ENCODE data around the gene TC2N.

DNA sequence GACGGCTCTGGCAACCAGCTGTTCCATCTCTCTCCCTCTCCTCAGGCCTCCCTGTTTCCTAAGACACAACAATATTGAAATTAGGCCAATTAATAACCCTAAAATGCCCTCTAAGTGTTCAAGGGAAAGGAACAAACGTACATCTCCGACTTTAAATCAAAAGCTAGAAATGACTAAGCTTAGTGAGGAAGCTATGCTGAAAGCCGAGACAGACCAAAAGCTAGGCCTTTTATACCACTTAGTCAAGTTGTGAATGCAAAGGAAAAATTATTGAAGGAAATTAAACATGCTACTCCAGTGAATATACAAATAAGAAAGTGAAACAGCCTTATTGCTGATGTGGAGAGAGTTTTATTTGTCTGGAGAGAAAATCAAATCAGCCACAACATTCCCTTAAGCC is 73.6 kb downstream of the TC2N start:
- TF ChIP-seq, protein P1, sequence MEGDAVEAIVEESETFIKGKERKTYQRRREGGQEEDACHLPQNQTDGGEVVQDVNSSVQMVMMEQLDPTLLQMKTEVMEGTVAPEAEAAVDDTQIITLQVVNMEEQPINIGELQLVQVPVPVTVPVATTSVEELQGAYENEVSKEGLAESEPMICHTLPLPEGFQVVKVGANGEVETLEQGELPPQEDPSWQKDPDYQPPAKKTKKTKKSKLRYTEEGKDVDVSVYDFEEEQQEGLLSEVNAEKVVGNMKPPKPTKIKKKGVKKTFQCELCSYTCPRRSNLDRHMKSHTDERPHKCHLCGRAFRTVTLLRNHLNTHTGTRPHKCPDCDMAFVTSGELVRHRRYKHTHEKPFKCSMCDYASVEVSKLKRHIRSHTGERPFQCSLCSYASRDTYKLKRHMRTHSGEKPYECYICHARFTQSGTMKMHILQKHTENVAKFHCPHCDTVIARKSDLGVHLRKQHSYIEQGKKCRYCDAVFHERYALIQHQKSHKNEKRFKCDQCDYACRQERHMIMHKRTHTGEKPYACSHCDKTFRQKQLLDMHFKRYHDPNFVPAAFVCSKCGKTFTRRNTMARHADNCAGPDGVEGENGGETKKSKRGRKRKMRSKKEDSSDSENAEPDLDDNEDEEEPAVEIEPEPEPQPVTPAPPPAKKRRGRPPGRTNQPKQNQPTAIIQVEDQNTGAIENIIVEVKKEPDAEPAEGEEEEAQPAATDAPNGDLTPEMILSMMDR (IDR thresholded peaks at IDR 0.05) = no peak
- no peak for TF ChIP-seq POLR2AphosphoS5 (IDR thresholded peaks at IDR 0.05; ENCODE audit: insufficient read depth in 1 of 2, low read depth in 1 of 2)
